ENCODE results near the gene LSM7. TPM values are rescaled to one million over a fixed set of nuclear protein-coding genes. Genes with fewer than 3 reads are reported as not detected.

The LSM7 gene
- total RNA-seq, 1 donor from 2014 or later = 144 TPM

- Histone ChIP-seq H3K36me3 (ENCODE audit: control insufficient read depth, insufficient read depth, low read length) (no peaks in the 10 kb centered on the region), H3K4me3 (ENCODE audit: low read depth, low read length) (no peak overlapping the region), H3K27me3 (ENCODE audit: control insufficient read depth, insufficient read depth, low read length) (peaks cover 37% of the 10 kb centered on the region)
- no peak for DNase-seq (ENCODE audit: low read depth)
- no peak for TF ChIP-seq CTCF (IDR thresholded peaks at IDR 0.05; ENCODE audit: insufficient read depth, low read length, poor library complexity, severe bottlenecking)
Observed at GRCh38 chr19:2300533-2300932, 27.9 kb downstream of the LSM7 start.

GRCh38 chr19:2296141-2296540 is 32.2 kb downstream of the LSM7 start:
- no peak overlapping the region for H3K4me3 ChIP-seq (ENCODE audit: low read depth, low read length)
- no peak for DNase-seq (ENCODE audit: low read depth)
- peaks cover 48% of the 10 kb centered on the region for H3K27me3 ChIP-seq (ENCODE audit: control insufficient read depth, insufficient read depth, low read length)
- TF ChIP-seq CTCF (IDR thresholded peaks at IDR 0.05; ENCODE audit: insufficient read depth, low read length, poor library complexity, severe bottlenecking) = no peak
- no peaks in the 10 kb centered on the region for H3K36me3 ChIP-seq (ENCODE audit: control insufficient read depth, insufficient read depth, low read length)

GRCh38 chr19:2294687-2295335 is 33.6 kb downstream of the LSM7 start:
- Histone ChIP-seq H3K36me3 (ENCODE audit: control insufficient read depth, insufficient read depth, low read length) (no peaks in the 10 kb centered on the region), H3K4me3 (ENCODE audit: low read depth, low read length) (no peak overlapping the region), H3K27me3 (ENCODE audit: control insufficient read depth, insufficient read depth, low read length) (peaks cover 59% of the 10 kb centered on the region)
- no peak for DNase-seq (ENCODE audit: low read depth)
- TF ChIP-seq CTCF (IDR thresholded peaks at IDR 0.05; ENCODE audit: insufficient read depth, low read length, poor library complexity, severe bottlenecking) = no peak

- DNase-seq (ENCODE audit: low read depth) = no peak
- H3K4me3 ChIP-seq (ENCODE audit: low read depth, low read length) = no peak overlapping the region
- H3K27me3 ChIP-seq (ENCODE audit: control insufficient read depth, insufficient read depth, low read length) = peaks cover 90% of the 10 kb centered on the region
- no peaks in the 10 kb centered on the region for H3K36me3 ChIP-seq (ENCODE audit: control insufficient read depth, insufficient read depth, low read length)
- no peak for TF ChIP-seq CTCF (IDR thresholded peaks at IDR 0.05; ENCODE audit: insufficient read depth, low read length, poor library complexity, severe bottlenecking)
Observed at GRCh38 chr19:2291185-2291751, 37.1 kb downstream of the LSM7 start.

GRCh38 chr19:2290441-2291184 is 37.8 kb downstream of the LSM7 start:
- no peak for TF ChIP-seq CTCF (IDR thresholded peaks at IDR 0.05; ENCODE audit: insufficient read depth, low read length, poor library complexity, severe bottlenecking)
- peaks cover 90% of the 10 kb centered on the region for H3K27me3 ChIP-seq (ENCODE audit: control insufficient read depth, insufficient read depth, low read length)
- no peak for DNase-seq (ENCODE audit: low read depth)
- no peaks in the 10 kb centered on the region for H3K36me3 ChIP-seq (ENCODE audit: control insufficient read depth, insufficient read depth, low read length)
- no peak overlapping the region for H3K4me3 ChIP-seq (ENCODE audit: low read depth, low read length)
